Measurements from ENCODE around the gene RHAG.

Gene RHAG

DNA sequence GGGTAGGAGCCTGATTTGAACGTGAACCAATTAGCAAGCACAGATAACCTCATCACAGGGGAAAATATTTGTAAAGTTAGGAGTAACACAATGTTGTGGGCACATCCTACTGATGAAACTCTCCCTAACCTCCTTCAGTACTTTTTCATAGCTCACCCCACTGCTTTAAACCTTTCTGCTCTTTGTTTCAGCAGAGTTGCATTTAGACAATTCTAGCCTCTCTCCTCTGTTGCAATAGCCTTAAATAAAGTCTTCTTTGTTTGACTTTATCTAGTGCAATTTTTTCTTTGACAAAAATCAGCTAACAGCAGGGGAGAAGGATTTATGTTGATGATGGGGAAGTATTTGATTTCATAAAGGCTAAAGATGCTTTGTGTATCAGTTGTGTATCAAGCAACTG is 72.1 kb downstream of the RHAG start:
- DNase-seq = no peak

DNA sequence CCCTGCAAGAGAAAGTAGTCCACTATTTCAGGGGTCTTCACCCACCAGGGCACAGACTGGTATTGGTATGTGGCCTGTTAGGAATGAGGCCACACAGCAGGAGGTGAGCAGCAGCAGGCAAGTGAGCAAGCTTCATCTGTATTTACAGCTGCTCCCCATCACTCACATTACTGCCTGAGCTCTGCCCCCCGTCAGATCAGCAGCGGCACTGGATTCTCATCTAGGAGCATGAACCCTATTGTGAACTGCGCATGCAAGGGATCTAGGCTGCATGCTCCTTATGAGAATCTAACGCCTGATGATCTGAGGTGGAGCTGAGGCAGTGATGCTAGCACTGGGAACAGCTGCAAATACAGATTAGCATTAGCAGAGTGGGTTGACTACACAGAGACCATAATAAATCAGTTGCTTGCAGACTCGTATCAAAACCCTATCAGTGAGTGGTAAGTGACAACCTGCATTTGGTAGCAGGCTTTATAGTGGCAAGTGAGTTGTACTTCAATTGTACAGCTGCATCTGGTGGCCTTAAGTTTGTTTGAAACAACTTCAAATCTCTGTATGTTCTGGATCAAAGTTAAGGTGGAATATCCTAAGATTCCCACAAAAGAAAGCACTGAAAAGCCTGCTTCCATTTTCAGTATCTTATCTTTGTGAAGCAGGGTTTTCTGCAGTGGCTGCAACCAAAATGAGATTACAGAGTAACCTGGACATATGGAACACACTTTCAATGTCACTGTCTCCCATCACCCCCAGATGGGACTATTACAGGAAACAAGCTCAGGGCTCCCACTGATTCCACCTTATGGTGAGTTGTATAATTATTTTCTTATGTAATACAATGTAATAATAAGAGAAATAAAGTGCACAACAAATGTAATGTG is 73.4 kb downstream of the RHAG start:
- no peak for DNase-seq

DNA sequence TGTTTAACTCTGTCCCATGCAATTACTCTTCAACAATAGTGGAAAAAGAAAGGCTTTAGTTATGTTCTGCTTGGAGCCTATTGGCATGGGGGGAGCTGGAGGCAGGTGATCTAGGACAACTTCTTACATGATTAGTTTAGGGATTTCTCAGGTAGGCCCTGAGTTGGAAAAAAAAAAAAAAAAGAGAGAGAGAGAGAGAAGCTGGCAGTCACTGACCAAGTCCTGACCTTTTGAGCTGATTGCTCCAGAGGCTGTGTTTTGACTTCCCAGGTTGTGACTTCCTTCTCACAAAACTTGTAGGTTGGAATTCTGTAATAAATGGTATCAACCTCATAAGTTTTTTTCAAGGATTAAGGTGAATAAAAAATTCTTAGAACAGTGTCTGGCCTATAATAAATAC is 78.4 kb downstream of the RHAG start:
- DNase-seq = no peak

DNA sequence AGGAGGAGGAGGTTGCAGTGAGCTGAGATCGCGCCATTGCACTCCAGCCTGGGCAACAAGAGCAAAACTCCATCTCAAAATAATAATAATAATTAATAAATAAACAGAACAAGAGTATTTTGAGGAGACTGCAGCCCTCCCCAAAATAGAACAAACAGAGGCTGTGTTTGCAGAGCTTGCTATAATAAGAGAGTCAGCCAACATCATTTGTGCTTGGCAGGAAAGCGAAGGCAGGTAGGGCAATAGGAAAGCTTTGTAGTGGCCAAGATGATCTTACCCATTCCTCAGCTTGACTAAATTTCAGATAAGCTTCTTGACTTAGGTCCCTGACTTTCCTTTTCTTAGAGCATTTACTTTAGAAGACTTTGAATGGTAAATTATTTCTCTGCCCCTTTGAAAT is 79.5 kb downstream of the RHAG start:
- DNase-seq = no peak

DNA sequence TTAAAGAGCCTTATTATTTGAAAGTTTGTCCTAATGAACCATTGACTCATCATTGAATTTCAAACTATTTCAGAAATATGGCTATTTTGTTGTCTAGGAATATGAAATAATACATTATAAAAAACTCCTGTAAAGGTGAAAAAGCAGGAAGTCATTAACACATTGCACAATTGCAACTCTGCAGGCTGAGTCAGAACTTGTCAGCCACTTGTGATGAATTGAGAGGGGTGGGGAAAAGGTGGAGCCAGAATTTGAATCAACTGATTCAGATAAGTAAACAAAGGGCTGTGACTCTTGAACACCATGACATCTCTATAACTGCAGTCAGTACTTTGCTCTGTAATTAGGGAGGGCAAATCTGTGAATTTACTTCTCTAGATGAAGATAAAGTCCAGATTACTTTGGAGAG is 80.2 kb downstream of the RHAG start:
- no peak for DNase-seq

DNA sequence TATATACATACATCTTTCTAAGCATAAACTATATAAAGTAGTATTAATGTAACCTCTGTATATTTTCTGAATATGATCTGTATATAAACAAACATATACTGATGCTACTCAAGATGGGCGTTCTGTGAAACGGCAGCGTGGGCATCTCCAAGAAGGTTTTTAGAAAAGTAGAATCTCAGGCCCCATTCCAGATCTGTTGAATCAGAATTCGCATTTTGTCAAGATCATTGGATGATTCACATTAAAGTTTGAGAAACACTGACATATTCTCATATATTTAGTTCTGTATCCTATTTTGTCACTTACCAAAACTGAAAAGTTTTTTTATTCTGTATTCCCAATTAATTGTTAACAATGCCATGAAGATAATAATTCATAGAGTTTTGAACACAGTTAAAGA is 80.7 kb downstream of the RHAG start:
- no peak for DNase-seq
